Body of pancreas (tissue), 4 donors: ENCODE data around the gene TNFAIP8L1.
"Not testable (repeated sequence)": the region's sequence is repeated elsewhere in the genome, so short reads cannot be mapped to it uniquely, and the experiment has no call there.

Experiments used
- POLR2A ChIP-seq, 3 donors: fragments of 450-650 bp; IDR thresholded peaks; one replicate each; pipeline ENCODE4 v1.6.1; 2016; ENCODE audit warnings: antibody characterized with exemption in 3 of 3, mild to moderate bottlenecking in 2 of 3
- TF ChIP-seq, protein P1 (sequence below), 7 experiments: fragments of 450-650 bp in 4 of 7; fragments of 200-600 bp in 3 of 7; sonication (generic) in 3 of 7; IDR thresholded peaks; one replicate each; pipeline ENCODE4 v1.5.1; 2016 to 2019; ENCODE audit warnings: antibody characterized with exemption in 7 of 7

DNA sequence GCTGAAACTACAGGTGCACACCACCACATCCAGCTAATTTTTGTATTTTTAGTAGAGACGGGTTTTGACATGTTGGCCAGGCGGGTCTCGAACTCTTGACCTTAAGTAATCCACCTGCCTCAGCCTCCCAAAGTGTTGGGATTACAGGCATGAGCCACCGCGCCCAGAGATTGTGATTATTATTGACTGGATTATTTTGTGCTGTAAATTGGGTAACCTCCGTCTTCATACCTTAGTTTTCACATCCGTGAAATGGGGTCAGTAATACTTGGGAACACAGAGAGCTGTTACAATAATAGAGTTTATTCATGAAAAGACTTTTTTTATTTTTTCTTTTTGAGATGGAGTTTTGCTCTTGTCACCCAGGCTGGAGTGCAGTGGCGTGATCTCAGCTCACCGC is 44.2 kb upstream of the TNFAIP8L1 start:
- TF ChIP-seq, protein P1, sequence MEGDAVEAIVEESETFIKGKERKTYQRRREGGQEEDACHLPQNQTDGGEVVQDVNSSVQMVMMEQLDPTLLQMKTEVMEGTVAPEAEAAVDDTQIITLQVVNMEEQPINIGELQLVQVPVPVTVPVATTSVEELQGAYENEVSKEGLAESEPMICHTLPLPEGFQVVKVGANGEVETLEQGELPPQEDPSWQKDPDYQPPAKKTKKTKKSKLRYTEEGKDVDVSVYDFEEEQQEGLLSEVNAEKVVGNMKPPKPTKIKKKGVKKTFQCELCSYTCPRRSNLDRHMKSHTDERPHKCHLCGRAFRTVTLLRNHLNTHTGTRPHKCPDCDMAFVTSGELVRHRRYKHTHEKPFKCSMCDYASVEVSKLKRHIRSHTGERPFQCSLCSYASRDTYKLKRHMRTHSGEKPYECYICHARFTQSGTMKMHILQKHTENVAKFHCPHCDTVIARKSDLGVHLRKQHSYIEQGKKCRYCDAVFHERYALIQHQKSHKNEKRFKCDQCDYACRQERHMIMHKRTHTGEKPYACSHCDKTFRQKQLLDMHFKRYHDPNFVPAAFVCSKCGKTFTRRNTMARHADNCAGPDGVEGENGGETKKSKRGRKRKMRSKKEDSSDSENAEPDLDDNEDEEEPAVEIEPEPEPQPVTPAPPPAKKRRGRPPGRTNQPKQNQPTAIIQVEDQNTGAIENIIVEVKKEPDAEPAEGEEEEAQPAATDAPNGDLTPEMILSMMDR (IDR thresholded peaks at IDR 0.05) = not testable (repeated sequence)
- not testable (repeated sequence) for TF ChIP-seq POLR2A (IDR thresholded peaks at IDR 0.05)
